HG03457 (cell line): Measurements from ENCODE around the gene ATG5.

Experiments
- ATAC-seq: cut with Tn5 transposase; IDR thresholded peaks from one replicate; pipeline ENCODE4 v1.9.1; 2021; ENCODE audit warnings: moderate number of reproducible peaks; ENCODE audit not compliant: unreplicated experiment

Gene ATG5

GRCh38 chr6:106226676-106227075 lies 98.9 kb downstream of the ATG5 start:
- no peak for ATAC-seq

DNA sequence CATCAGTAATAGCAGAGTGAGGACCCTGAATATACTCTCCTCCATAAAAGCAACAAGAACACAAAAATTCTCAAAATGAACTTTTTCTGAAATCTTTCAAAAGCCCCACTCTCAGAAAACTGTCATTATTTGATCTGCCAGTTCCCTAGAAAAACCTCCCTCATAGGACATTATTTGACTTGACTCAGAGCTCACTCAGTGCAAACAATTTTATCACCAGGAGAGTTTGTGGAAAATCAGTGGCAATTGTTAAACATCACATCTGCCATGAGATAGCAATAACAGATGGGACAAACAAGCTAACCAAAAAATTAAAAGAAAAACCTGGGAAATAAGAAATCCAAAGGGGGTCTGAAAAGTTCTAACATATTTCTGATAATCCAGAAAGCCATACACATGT lies 100.0 kb downstream of the ATG5 start:
- ATAC-seq: no peak

DNA sequence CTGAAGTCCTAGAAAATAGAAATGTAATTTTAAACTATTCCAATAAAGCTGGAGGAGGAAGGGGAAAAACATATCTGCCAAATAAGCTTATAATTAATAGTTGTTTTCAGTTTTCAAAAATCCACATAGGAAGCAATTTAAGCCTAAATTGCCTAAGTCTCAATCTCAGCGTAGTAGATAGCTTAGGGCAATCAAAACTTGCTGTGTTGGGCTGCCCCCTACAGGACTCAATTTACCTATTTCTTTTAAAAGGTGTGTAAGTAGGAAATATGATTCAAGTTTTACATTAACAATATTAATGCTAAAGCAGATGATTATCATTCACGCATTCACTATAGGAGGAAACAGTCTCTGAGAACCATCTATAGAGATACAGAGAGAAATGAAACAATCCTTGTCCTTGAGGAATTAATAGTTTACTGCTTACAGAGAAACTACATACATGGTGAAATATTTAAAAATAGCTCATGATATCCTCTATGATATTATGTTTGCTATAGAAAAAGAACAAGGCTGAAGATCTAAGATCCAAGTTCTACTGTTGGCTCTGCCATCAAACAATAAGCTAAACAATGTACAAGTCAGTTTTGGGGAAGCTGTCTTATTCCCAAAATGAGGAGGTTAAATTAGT lies 102.1 kb downstream of the ATG5 start:
- ATAC-seq: no peak

DNA sequence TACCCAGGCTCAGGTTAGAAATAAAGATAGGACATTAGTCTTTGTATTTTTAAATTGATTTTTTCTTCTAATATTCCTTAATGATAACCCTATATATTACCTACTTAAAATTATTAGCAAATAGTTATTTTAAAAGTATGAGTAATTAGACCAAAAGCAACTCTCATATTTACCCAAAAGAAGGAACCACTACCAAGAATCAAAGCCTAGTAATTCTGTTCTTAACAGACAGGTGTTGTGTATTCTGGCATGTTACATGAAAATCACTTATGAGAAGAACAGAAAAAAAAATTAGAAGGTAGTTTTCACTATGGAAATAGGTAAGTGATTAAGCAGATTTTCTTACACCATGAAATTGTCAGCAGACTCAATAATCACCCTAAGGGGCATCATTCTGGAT lies 105.1 kb downstream of the ATG5 start:
- no peak for ATAC-seq

GRCh38 chr6:106216527-106216926 lies 109.0 kb downstream of the ATG5 start:
- no peak for ATAC-seq

DNA sequence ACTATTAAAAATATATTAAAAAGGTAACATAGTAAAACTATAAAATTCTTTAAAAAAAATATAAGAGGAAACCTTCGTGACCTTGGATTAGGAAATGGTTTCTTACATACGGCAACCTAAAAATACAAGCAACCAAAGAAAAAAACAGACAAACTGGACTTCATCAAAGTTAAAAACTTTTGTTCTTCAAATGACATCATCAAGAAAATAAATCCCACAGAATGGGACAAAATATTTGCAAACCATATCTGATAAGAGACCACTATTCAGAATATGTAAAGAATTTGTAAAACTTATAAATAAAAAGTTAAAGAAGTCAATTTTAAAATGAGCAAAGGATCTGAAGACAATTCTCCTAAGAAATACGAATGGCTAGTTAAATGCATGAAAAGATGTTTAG lies 110.0 kb downstream of the ATG5 start:
- ATAC-seq: no peak

GRCh38 chr6:106214531-106214930 lies 111.0 kb downstream of the ATG5 start:
- no peak for ATAC-seq

DNA sequence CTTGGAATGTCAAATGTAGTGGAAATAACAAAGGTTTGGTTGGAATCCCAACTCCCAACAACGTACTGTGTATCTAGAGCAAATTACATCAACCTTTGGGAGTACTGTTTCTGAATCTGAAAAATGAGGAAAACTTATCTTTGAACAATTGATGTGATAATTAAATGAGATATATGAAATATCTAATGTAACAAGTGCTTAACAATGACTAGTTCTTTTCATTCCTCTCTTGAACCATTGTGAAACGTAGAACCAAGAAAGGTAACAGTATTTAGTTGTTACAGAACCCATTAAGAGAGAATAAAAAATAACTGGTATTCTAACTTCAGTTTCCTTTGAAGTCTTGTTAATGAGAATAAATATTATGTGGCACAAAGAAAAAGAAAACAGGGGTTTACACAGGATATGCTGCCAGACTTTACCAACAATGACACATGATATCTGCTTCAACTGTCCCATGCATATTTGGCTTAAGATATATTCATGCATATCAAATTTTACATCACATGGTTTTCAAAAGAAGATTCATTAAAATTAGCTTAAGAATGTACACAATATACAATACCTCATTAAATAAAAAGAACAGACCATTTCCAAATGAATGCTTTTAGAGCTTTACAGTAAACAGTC lies 111.8 kb downstream of the ATG5 start:
- no peak for ATAC-seq

GRCh38 chr6:106212576-106212975 lies 113.0 kb downstream of the ATG5 start:
- ATAC-seq: no peak

DNA sequence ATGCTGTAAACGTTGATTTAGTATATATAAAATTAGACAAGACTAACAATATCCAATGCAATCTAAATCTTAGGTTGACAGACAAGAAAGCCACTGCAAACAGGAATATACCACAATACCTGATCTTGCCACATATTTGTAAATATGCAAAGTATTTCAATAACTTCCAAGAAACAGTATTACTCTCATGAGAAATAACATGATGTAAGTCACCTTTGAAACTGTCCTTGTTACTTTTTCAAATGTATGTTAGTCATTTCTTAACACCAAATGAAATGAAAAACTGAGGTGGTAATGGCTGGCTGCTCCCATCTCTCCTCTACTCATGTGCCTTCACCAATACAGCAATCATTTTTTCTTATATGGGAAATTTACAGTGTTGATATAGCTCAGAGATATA lies 118.7 kb downstream of the ATG5 start:
- ATAC-seq: no peak

DNA sequence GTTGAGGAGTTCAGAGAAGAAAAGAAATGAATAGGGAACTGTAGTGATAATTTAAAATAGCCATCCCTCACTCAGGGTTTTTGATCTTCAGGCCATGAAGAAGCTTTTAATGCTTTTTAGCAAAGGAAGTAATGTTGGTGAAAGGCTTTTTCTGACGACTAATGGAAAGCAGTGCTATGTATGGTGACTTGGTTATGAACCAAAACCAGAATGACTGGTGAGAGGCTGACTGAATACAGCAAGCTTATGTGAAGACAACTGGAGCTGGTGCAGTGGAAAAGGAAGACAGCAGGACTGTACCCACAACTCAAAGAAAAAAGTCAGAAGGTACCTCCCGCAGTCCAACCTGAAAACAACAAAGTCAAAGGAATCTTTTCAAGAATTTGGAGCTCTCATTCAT lies 120.6 kb downstream of the ATG5 start:
- no peak for ATAC-seq

GRCh38 chr6:106199998-106200397 lies 125.6 kb downstream of the ATG5 start:
- no peak for ATAC-seq

DNA sequence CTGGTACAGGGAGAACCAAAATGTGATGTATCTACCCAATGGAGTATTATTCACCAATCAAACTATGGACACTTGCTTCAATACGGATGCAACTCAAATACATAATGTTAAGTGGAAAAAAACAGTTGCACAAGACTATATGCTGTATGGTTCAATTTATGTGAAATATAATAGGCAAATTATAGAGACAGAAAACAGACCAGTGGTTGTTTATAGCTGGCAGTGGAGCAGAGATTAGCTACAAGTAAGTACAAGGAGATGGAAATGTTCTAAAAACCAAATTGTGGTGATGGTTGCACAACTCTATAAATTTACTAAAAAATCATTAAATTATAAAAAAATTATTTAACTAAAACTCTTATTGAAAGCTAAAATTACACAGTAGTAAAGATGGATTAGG lies 126.2 kb downstream of the ATG5 start:
- no peak for ATAC-seq

DNA sequence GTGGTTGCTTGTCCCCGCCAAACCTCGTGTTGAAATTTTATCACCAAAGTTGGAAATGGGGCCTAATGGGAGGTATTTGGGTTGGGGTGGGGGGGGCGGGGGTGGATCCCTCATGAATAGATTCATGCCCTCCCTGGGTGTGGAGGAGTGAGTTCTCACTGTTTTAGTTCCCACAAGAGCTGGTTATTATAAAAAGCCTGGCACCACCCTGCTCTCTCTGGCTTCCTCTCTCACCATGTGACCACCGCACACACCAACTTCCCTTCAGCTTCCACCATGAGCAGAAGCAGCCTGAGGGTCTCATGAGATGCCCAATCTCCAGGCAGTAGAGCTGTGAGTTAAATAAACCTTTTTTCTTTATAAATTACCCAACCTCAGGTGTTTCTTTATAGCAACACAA lies 128.1 kb downstream of the ATG5 start:
- no peak for ATAC-seq

DNA sequence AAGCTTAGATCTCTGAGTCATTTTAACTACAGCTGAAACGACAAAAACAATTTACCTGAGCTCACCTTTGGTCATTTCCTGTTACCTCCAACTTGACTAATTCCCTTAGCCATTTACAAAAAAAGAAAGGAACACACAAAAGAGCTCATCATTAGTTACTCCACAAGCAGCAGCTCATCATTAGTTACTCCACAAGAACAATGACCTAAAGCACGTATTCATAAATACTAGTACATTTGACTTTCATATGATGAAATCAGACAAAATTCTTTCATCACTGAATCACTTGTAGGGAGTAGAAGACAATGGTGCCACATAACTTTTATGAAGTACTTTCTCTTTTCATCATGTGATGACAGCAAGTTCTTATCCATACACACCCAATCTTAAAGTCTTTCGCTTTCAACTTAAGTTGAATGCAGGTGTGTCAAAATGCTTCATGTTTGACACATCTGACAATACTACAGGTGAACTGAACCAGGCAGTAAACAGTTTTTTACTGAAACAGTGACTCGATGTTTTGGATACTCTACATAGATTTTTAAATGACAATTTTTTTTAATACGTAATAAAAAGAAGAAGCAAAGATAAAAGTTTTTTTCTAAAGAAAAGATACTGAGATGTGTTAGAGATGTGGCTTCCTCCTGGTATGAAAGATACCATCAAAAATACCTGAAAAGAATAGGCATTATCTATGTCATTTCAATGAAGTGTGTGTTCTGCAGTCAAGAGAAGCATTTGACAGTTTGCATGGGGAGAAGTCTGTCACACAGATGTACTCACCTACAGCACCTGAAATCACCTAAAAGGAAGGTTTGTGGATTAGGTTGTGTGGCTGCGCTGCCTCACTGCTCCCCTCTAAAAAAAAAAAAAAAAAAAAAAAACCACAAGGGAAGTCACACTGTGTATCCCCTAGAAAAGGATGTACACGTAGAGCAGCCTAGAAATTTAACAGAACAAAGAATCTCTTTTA lies 130.3 kb downstream of the ATG5 start:
- ATAC-seq: no peak

GRCh38 chr6:106192824-106193223 lies 132.7 kb downstream of the ATG5 start:
- ATAC-seq: no peak

GRCh38 chr6:106188104-106188794 lies 137.3 kb downstream of the ATG5 start:
- ATAC-seq: no peak

DNA sequence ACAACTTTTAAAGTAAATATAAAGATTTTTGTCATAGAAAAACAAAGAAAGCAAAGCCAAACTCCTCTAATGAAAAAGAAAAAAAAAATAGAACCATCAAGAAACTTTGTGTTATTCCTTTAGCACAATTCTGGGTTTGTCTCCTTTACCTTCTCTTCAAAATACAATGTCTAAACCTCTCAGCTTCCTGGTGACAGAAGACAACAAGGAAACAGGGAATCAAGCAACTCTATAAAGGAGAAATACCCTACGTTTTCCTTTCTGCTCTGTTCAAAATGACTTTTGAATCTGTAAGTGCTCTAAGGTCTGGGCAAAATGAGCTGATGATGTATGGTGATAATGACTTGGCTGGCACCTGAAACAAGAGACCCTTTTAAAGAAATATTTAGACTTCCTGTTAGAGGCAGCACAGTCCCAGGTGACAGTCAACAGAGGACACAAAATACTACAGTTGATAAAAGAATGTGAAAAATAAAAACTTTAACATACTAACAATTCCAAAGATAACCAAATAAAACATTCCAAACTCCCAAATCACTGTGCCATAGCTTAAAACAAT lies 138.1 kb downstream of the ATG5 start:
- no peak for ATAC-seq

GRCh38 chr6:106186714-106187113 lies 138.8 kb downstream of the ATG5 start:
- ATAC-seq: no peak

DNA sequence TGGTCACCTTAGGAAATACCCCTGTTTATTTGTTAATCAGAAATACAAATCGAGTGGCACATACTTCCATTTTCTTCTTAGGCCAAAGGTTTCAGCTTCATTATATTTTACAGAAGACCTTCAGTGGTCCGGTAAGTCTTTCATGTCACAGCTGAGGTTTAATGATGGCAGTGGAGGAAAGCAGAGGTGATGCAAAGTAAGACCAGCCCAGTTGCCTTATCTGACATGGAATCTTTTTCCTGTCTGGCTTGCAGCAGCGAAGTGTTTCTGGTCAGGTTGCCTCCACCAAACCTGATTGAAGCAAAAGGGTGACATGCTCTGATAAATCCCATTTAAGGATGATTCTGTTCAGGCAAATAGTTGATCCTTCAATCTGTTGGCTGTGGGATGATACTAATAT lies 139.4 kb downstream of the ATG5 start:
- ATAC-seq: no peak

DNA sequence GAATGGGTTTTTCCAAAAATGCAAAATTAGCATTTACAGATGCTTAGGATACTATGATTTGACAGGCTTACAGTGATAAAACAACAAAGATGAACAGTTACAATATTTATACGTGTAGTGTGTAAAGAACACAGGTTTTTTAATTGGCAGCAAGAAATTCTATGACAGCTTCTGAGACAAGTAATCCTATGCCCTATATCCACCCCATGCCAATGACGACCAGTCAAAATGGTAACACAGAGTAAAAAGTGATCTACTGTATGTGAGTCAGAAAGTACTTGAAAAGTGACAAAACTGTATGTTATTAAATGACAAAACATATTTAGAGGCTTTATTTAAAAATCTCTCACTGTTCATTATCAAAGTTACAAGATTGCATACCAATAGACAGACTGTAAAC lies 139.9 kb downstream of the ATG5 start:
- no peak for ATAC-seq
